NCI-H345 treated with DMSO at 0.1 percent for 48 hours (cell line): ENCODE results near the gene TLR8.
"Not testable (repeated sequence)": the region's sequence is repeated elsewhere in the genome, so short reads cannot be mapped to it uniquely, and the experiment has no call there.

ENCODE experiments used
- DNase-seq: peaks from one replicate; lab custom pipeline; 2025; ENCODE audit not compliant: unreplicated experiment; lab: John Stamatoyannopoulos, UW

Gene TLR8

GRCh38 chrX:12946406-12946805 lies 40.0 kb downstream of the TLR8 start:
- no peak for DNase-seq

- peak; percentile 65 for DNase-seq
These were observed 40.6 kb downstream of the TLR8 start for GRCh38 chrX:12946838-12947544.

GRCh38 chrX:12947545-12948235 lies 41.3 kb downstream of the TLR8 start:
- peak; percentile 3 for DNase-seq

GRCh38 chrX:12948495-12948894 lies 42.1 kb downstream of the TLR8 start:
- no peak for DNase-seq

- DNase-seq, result no peak
These were observed 42.9 kb downstream of the TLR8 start for GRCh38 chrX:12949205-12949926.

- DNase-seq, result no peak
These were observed 43.7 kb downstream of the TLR8 start for GRCh38 chrX:12949927-12950656.

- DNase-seq, result no peak
These were observed 44.6 kb downstream of the TLR8 start for GRCh38 chrX:12950851-12951594.

GRCh38 chrX:12951595-12951975 lies 45.2 kb downstream of the TLR8 start:
- DNase-seq, result no peak

- no peak for DNase-seq
These were observed 47.0 kb downstream of the TLR8 start for GRCh38 chrX:12953420-12953819.

- no peak for DNase-seq
These were observed 48.0 kb downstream of the TLR8 start for GRCh38 chrX:12954376-12954775.

GRCh38 chrX:12954981-12955380 lies 48.6 kb downstream of the TLR8 start:
- DNase-seq, result no peak

GRCh38 chrX:12955882-12956703 lies 49.7 kb downstream of the TLR8 start:
- no peak for DNase-seq

- no peak for DNase-seq
These were observed 50.5 kb downstream of the TLR8 start for GRCh38 chrX:12956704-12957534.

- DNase-seq, result no peak
These were observed 51.6 kb downstream of the TLR8 start for GRCh38 chrX:12958059-12958458.

GRCh38 chrX:12958461-12958860 lies 52.0 kb downstream of the TLR8 start:
- no peak for DNase-seq

GRCh38 chrX:12961196-12961718 lies 54.8 kb downstream of the TLR8 start:
- DNase-seq, result no peak

GRCh38 chrX:12962041-12962504 lies 55.7 kb downstream of the TLR8 start:
- no peak for DNase-seq

- not testable (repeated sequence) for DNase-seq
These were observed 56.9 kb downstream of the TLR8 start for GRCh38 chrX:12963210-12963850.
